GM18861 (cell line): ENCODE measurements around the gene POU2F2.
"Not testable (repeated sequence)": the region's sequence is repeated elsewhere in the genome, so short reads cannot be mapped to it uniquely, and the experiment has no call there.

ENCODE experiments used
- ATAC-seq: cut with Tn5 transposase; IDR thresholded peaks from one replicate; pipeline ENCODE4 v1.9.1; 2021; ENCODE audit not compliant: unreplicated experiment

Gene POU2F2

GRCh38 chr19:42105368-42105767 lies 26.9 kb downstream of the POU2F2 start:
- no peak for ATAC-seq

DNA sequence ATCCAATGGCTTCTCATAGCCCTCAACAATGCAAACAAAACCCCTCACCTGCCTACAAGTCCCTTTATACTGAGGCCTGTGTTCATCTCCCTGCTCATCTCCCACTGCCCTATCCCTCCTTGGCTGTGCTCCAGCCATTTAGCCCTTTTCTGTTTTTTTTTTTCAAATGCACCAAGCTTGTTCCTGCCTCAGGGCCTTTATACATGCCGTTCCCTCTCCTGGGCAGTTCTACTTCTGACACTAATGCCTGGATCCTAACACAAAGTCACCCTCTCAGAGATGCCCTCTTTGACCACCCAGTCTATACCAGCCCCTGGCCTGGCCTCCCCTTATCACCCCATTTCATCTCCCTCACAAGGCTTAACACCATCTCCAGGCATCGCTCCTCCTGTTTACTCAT lies 29.4 kb downstream of the POU2F2 start:
- no peak for ATAC-seq

DNA sequence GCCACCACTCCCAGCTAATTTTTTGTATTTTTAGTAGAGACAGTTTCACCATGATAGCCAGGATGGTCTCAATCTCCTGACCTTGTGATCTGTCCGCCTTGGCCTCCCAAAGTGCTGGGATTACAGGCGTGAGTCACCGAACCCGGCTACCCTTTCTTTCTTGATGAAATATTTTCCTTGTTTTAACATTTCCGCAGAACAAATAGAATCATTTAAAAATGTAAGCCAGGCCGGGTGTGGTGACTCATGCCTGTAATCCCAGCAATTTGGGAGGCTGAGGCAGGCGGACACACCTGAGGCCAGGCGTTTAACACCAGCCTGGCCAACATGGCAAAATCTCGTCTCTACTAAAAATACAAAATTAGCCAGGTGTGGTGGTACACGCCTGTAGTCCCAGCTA lies 32.0 kb downstream of the POU2F2 start:
- ATAC-seq: not testable (repeated sequence)

DNA sequence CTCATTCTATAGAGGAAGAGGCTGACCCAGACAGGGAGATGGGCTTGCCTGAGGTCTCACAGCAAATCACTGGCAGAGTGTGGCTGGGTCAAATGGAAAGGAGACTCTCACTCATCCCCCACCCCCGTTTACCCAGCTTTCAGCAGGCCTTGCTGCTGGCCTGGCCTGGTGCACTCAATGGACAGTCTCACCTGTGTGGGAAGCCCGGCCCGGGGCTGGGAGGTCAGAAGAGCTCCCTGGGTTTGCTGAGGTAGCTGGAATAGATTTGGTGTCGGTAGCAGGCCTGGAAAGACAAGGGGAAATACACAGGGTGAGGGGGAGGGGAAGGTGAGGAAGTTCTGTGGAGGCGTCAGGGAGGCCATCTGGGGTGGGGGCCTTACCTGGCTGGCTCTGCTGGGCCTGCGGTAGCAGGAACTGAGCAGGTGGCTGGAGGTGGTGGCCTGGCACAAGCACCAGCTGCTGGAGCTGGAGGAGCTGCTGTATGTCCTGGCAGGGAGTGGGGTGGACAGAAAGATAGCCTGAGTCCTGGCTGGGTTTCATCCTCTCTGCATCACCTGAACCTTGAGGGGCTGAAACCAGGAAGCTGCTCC lies 32.8 kb downstream of the POU2F2 start:
- ATAC-seq: no peak

GRCh38 chr19:42098781-42099180 lies 33.5 kb downstream of the POU2F2 start:
- no peak for ATAC-seq

GRCh38 chr19:42097461-42097860 lies 34.8 kb downstream of the POU2F2 start:
- ATAC-seq: no peak

GRCh38 chr19:42096255-42096837 lies 35.9 kb downstream of the POU2F2 start:
- ATAC-seq: no peak

DNA sequence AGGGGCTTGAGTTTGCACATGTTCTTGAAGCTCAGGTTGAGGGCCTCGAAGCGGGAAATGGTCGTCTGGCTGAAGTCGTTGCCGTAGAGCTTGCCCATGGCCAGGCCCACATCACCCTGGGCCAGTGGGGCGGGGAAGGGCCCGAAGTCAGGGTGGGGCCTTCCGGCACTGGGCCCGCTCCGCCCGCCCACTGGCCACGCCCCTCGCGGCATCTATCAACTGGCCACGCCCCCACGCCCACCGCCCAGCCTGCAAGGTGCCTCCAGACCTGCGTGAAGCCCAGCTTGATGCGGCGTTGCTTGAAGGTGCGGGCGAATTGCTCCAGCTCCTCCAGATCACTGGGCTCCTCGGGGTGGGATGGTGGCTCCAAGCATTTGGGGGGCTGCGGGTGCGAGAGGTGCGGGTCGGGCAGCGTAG lies 36.4 kb downstream of the POU2F2 start:
- ATAC-seq: no peak

DNA sequence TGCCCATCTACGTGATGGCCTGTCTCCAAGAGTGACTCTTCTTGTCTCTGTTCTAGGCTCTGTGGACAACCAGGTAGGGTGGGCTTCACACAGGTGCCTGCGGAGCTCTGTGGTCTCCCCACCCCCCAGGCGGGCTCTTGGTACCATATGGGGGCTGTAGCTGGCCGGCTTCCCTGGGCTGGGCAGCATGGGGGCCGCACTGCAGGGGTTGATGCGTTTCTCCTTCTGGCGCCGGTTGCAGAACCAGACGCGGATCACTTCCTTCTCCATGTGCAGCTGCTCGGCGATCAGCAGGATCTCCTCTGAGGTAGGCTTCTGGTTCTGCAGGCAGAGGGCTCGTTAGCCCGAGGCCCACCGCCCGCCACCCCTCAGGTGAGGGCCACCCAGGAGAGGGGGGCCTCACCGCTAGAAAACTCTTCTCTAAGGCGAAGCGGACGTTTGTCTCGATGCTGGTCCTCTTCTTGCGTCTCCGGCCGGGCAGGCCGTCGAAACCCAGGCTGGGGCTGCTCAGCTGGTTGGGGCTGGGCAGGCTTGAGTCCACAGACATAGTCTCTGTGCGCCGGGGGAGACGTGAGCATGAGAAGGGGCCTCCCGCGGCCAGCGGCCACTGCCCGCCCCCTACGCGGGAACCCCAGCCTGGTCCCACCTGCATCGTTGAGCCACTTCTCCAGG lies 37.0 kb downstream of the POU2F2 start:
- ATAC-seq: no peak

- no peak for ATAC-seq
Observed at GRCh38 chr19:42093926-42094325, 38.3 kb downstream of the POU2F2 start.

DNA sequence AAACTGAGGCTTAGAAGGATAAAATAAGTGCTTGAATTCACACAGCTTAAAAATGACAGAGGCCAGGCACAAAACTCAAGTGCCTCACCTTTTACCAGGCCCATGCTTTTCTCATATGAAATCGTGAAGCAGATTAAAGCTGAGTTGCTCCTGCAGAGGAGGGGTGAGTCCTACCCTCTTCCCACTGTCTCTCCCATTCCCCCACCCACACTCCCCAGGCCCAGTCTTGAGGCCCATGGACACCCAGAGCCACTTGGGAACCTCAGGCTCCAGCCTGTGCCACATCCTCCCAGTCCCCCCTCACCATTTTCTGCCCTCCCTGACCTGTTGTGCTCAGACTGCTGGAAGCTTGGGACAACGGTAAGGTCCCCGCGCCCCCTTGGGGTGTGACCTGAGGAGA lies 38.7 kb downstream of the POU2F2 start:
- ATAC-seq: no peak

GRCh38 chr19:42092350-42092749 lies 39.9 kb downstream of the POU2F2 start:
- no peak for ATAC-seq

DNA sequence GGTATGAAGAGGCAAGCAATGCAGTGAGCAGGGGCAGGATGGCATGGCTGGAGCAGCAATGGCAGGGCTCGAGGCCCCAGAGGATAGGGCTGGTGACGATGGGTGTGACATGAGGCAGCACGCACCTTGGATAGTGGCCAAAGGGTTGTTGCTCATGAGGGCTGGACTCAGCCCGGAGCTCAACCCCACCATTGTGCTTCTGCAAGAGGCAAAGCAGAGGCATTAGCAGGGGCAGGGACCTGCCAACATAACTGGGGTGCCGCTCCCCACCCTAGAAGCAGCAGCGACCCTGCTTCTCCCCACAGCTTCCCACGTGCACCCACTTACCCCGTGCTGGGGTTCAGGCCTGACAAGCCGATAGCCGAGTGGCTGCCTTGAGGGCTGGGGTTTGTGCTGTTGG lies 40.5 kb downstream of the POU2F2 start:
- no peak for ATAC-seq

- ATAC-seq: no peak
Observed at GRCh38 chr19:42091300-42091699, 40.9 kb downstream of the POU2F2 start.

DNA sequence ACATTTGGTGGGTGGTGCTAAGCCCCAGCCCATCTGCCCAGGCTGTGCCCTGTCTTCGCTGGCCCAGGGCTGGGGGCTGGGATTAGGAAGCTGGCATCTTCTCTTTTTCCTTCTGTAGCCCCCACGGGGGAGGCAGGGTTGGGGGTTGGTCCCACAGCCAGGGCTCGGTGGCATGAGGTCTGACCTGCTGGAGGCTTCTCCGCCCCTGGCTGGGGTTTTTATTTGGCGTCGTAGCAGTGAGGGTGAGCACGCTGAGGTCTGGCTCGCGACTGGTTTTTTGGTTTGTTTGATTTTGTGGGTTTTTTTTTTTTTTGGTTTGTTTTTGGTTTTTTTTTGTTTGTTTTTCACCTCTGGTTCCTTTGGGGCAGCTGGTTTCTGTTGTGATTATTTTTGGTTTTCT lies 41.6 kb downstream of the POU2F2 start:
- ATAC-seq: no peak

GRCh38 chr19:42089772-42090171 lies 42.5 kb downstream of the POU2F2 start:
- no peak for ATAC-seq

DNA sequence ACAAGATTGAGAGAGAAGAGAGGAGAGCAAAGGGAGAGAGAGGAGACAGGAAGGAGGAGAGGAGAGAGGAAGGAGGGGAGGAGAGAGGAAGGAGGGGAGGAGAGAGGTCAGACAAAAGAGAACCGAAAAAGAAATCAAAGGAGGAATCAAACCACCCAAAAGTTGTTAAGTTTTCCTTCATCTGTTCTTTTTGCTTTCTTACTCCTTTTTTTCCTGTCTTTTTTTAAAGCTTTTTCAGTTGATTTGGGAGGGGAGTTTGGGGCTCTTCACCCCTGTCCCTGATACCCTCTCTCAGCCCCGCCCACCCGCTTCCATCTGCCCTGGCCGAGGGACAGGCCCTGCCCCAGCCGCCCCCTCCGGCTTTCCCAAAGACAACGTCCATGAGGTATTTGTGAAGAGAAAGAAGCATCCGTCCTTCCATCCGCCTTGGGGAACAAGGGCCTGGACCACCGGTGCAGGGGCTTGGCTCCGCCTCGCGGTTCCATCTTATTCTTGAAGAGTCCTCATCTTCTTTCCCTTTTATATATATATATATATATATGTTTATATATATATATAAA lies 43.0 kb downstream of the POU2F2 start:
- ATAC-seq: no peak

DNA sequence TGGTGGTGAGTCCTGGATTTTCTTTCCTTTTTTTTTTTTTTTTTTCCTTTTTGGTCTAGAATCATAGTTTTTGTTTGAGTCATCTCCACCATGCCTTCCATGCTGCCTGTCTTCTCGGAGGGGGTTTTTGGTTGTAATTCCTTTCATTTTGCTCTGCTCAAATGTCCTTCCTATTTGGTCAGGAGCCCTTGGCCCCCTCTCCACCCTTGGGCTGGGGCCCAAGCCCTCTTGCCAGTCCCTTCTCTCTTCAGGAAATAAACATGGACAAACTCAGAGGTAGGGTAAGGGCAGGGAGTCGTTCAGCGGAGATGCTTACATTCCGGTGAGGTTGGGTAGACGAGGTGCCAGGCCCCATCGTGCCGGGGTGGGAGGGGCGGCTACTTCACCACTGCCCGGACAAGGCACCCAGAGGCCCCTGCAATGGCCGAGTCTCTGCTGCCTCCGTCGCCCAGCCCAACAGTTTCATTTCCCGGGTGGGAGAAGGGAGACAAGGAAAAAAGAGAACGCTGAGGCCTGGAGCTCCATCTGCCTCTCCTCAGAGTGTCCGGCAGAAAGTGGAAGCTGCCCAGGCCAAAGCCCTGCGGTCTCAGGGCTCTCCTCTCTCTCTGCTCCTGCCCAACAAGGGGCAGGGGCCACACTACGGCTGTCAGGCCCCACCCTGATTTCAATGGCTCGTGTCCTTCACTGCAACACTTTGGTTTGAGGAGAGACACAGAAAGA lies 43.6 kb downstream of the POU2F2 start:
- ATAC-seq: no peak

DNA sequence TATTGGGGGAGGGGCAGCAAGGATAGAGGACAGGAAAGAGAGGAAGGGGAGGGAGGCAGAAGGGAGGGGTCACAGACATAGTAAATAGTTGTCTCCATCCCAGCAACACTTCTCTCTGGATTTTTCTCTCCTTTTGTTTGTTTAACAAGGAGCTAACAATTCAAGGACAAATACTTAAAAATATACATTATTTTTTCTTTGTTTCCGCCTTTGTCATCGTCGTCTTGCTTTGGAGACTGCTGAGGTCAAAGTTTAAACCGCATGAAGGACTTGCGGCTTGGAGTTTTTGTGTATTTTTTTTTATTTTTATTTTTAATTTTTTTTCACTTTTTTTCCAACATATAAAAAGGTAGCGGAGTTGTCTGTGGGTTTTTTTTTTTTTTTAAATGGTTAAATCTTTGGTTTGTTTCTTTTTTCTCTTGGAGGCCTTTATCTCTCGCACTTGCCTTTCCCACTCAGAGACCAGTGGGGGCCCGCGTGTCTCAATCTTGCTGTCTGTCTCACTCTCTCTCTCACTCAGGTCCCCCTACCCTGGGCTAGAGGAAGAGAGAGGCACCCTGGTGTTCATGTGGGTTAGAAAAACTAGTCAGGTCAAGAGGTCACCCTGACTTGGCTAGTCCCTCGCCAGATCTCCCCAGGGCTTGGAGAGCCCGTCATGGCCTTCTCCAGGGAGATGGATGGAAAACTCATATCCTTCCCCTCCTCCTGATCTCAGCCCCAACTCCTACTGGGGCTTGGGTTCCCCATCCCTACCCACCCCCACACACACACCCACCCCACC lies 45.3 kb downstream of the POU2F2 start:
- no peak for ATAC-seq

- no peak for ATAC-seq
Observed at GRCh38 chr19:42086188-42086736, 46.0 kb downstream of the POU2F2 start.

- no peak for ATAC-seq
Observed at GRCh38 chr19:42083537-42083936, 48.7 kb downstream of the POU2F2 start.
